ENCODE data around the gene NMRK1.

The NMRK1 gene

GRCh38 chr9:75054368-75055001 lies 33.5 kb downstream of the NMRK1 start:
- DNase-seq: no peak

GRCh38 chr9:75053869-75054268 lies 34.1 kb downstream of the NMRK1 start:
- no peak for DNase-seq

- no peak for DNase-seq
Observed at GRCh38 chr9:75051285-75051684, 36.7 kb downstream of the NMRK1 start.

- DNase-seq: no peak
Observed at GRCh38 chr9:75047506-75047905, 40.4 kb downstream of the NMRK1 start.

- no peak for DNase-seq
Observed at GRCh38 chr9:75046725-75047345, 41.1 kb downstream of the NMRK1 start.

- DNase-seq: no peak
Observed at GRCh38 chr9:75041041-75041440, 46.9 kb downstream of the NMRK1 start.

- DNase-seq: no peak
Observed at GRCh38 chr9:75039801-75040200, 48.2 kb downstream of the NMRK1 start.

- DNase-seq: no peak
Observed at GRCh38 chr9:75039009-75039408, 48.9 kb downstream of the NMRK1 start.

- no peak for DNase-seq
Observed at GRCh38 chr9:75036793-75037192, 51.2 kb downstream of the NMRK1 start.

- no peak for DNase-seq
Observed at GRCh38 chr9:75033791-75034473, 54.0 kb downstream of the NMRK1 start.

- peak; percentile 66 for DNase-seq
Observed at GRCh38 chr9:75027187-75028107, 60.5 kb downstream of the NMRK1 start.

- no peak for DNase-seq
Observed at GRCh38 chr9:75023846-75024245, 64.1 kb downstream of the NMRK1 start.

GRCh38 chr9:75019654-75020053 lies 68.3 kb downstream of the NMRK1 start:
- DNase-seq: no peak

GRCh38 chr9:75019022-75019421 lies 68.9 kb downstream of the NMRK1 start:
- DNase-seq: no peak

GRCh38 chr9:75017378-75017777 lies 70.6 kb downstream of the NMRK1 start:
- no peak for DNase-seq

- no peak for DNase-seq
Observed at GRCh38 chr9:75013735-75014134, 74.2 kb downstream of the NMRK1 start.
